HG03460 (cell line): ENCODE data around the gene QSOX2.
"Not testable (repeated sequence)": the region's sequence is repeated elsewhere in the genome, so short reads cannot be mapped to it uniquely, and the experiment has no call there.

Experiments
- ATAC-seq: cut with Tn5 transposase; IDR thresholded peaks from one replicate; pipeline ENCODE4 v1.9.1; 2021; ENCODE audit not compliant: unreplicated experiment

The QSOX2 gene

GRCh38 chr9:136239135-136239982 is 6.3 kb downstream of the QSOX2 start:
- ATAC-seq, result no peak

- ATAC-seq, result no peak
Observed at GRCh38 chr9:136238342-136238732, 7.3 kb downstream of the QSOX2 start.

GRCh38 chr9:136237486-136238341 is 7.9 kb downstream of the QSOX2 start:
- no peak for ATAC-seq

- not testable (repeated sequence) for ATAC-seq
Observed at GRCh38 chr9:136236471-136237410, 8.9 kb downstream of the QSOX2 start.

GRCh38 chr9:136235709-136236455 is 9.7 kb downstream of the QSOX2 start:
- no peak for ATAC-seq

GRCh38 chr9:136235171-136235570 is 10.4 kb downstream of the QSOX2 start:
- no peak for ATAC-seq

- no peak for ATAC-seq
Observed at GRCh38 chr9:136234597-136234996, 11.0 kb downstream of the QSOX2 start.

GRCh38 chr9:136233868-136234267 is 11.7 kb downstream of the QSOX2 start:
- no peak for ATAC-seq

- ATAC-seq, result no peak
Observed at GRCh38 chr9:136233411-136233810, 12.2 kb downstream of the QSOX2 start.

GRCh38 chr9:136232969-136233368 is 12.6 kb downstream of the QSOX2 start:
- ATAC-seq, result no peak

- ATAC-seq, result no peak
Observed at GRCh38 chr9:136231478-136232297, 13.9 kb downstream of the QSOX2 start.

- no peak for ATAC-seq
Observed at GRCh38 chr9:136230773-136231172, 14.8 kb downstream of the QSOX2 start.

- ATAC-seq, result no peak
Observed at GRCh38 chr9:136230365-136230764, 15.2 kb downstream of the QSOX2 start.

- no peak for ATAC-seq
Observed at GRCh38 chr9:136229096-136230065, 16.2 kb downstream of the QSOX2 start.

- no peak for ATAC-seq
Observed at GRCh38 chr9:136228107-136228875, 17.3 kb downstream of the QSOX2 start.

- no peak for ATAC-seq
Observed at GRCh38 chr9:136226680-136227407, 18.8 kb downstream of the QSOX2 start.
